ENCODE measurements around the gene LNX1. TPM values are rescaled to one million over a fixed set of nuclear protein-coding genes. Genes with fewer than 3 reads are reported as not detected.

The LNX1 gene
- total RNA-seq, 2 experiments from 2014 or later: not detected

DNA sequence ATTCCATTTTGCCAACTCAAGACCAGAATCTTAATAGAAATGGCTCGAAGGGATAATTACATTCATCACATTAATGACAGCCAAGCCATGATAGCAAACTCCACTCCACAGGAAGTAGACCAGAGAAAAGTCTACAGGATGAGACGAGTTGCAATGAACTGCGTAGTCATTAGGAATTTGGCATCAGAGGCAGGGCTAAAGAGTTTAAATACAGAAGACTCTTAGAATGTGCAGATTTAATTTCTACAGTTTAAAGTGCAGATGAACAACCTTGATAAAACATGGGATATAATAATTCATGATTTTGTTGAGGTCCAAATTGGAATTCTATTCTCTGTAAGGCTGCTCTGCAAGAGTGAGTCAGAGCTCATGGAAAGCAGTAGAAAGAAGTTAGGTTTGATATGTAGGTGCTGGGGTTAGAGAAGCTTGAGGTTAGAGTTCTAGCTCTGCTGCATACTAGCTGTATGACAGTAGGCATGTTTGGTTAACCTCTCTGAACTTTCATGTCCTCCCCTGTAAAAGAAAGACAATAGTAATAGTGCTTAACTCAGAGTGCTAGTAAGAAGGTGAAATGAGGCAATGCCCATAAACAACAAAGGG is 32.2 kb downstream of the LNX1 start:
- TF ChIP-seq EZH2phosphoT487 (IDR thresholded peaks at IDR 0.05; ENCODE audit: borderline replicate concordance, low read depth, low read length) (no peak), CTCF (conservative IDR thresholded peaks at IDR 0.05; ENCODE audit: low read length) (no peak)
- H3K79me2 ChIP-seq (ENCODE audit: insufficient read depth, low read depth, low read length): no peaks in the 10 kb centered on the region
- ChIA-PET CTCF (ENCODE audit: unreplicated experiment) (no interaction called here), POLR2A (interaction anchor here (2.0 kb wide), 1 partner anchor 17 kb away, joined by 5 read pairs; no protein-coding TSS in a partner anchor)
- no peak overlapping the region for H2AFZ ChIP-seq (ENCODE audit: low read length)
- no peaks in the 10 kb centered on the region for H3K9me2 ChIP-seq (ENCODE audit: insufficient read depth, low read length)
- no peaks in the 10 kb centered on the region for H3K4me1 ChIP-seq (ENCODE audit: insufficient read depth, low read length, poor library complexity, severe bottlenecking)
- H3K4me2 ChIP-seq (ENCODE audit: low read length): no peak overlapping the region
- no TSS peak for BruUV-seq (replicated peaks)
- H3K27ac ChIP-seq (ENCODE audit: low read depth, low read length, poor library complexity, severe bottlenecking): no peak overlapping the region
- H3K4me3 ChIP-seq (ENCODE audit: low read depth, low read length, poor library complexity, severe bottlenecking): no peak overlapping the region
- no peak for DNase-seq (ENCODE audit: low spot score)
- no peaks in the 10 kb centered on the region for H4K20me1 ChIP-seq (ENCODE audit: insufficient read depth, low read length)
- H3K9me3 ChIP-seq (ENCODE audit: low read length): no peaks in the 10 kb centered on the region
- intact Hi-C loops (cut with micrococcal nuclease; ENCODE audit: unreplicated experiment): no loop called here
- no peaks in the 10 kb centered on the region for H3K36me3 ChIP-seq (ENCODE audit: insufficient read depth, low read length)

GRCh38 chr4:53558065-53558801 is 33.1 kb downstream of the LNX1 start:
- H4K20me1 ChIP-seq (ENCODE audit: insufficient read depth, low read length): no peaks in the 10 kb centered on the region
- H3K4me3 ChIP-seq (ENCODE audit: low read depth, low read length, poor library complexity, severe bottlenecking): no peak overlapping the region
- ChIA-PET CTCF (ENCODE audit: unreplicated experiment) (no interaction called here), POLR2A (interaction anchor here (0.6 to 2.0 kb wide), 4 partner anchors 12 to 19 kb away, joined by 3 to 5 read pairs (median 4); no protein-coding TSS in a partner anchor)
- no peak overlapping the region for H2AFZ ChIP-seq (ENCODE audit: low read length)
- H3K27ac ChIP-seq (ENCODE audit: low read depth, low read length, poor library complexity, severe bottlenecking): no peak overlapping the region
- no peaks in the 10 kb centered on the region for H3K9me2 ChIP-seq (ENCODE audit: insufficient read depth, low read length)
- DNase-seq (ENCODE audit: low spot score): no peak
- no peaks in the 10 kb centered on the region for H3K36me3 ChIP-seq (ENCODE audit: insufficient read depth, low read length)
- intact Hi-C loops (cut with micrococcal nuclease; ENCODE audit: unreplicated experiment): no loop called here
- no peaks in the 10 kb centered on the region for H3K9me3 ChIP-seq (ENCODE audit: low read length)
- no peaks in the 10 kb centered on the region for H3K4me1 ChIP-seq (ENCODE audit: insufficient read depth, low read length, poor library complexity, severe bottlenecking)
- TF ChIP-seq CTCF (conservative IDR thresholded peaks at IDR 0.05; ENCODE audit: low read length): no peak
- no peak for TF ChIP-seq EZH2phosphoT487 (IDR thresholded peaks at IDR 0.05; ENCODE audit: borderline replicate concordance, low read depth, low read length)
- no peak overlapping the region for H3K4me2 ChIP-seq (ENCODE audit: low read length)
- no TSS peak for BruUV-seq (replicated peaks)
- H3K79me2 ChIP-seq (ENCODE audit: insufficient read depth, low read depth, low read length): no peaks in the 10 kb centered on the region

DNA sequence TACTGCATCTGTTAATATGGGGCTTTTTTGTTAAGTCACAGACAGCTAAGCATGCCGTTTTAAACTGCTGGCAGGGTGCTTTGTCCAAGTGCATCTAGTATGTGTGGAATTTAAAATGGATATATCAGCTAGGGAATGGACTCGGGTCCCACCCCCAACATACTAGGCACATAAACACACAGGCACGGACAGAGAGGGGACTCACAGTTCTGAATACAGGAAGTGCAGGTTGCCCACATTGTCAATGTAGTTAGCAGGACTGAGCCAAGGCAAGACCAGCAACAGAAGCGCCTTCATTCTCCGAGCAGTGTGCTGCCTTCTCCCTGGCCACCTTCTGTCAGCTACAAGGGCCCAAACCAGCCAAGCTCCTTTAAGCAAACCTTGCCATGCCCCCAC is 33.6 kb downstream of the LNX1 start:
- Histone ChIP-seq H2AFZ (ENCODE audit: low read length) (no peak overlapping the region), H3K9me2 (ENCODE audit: insufficient read depth, low read length) (no peaks in the 10 kb centered on the region), H3K9me3 (ENCODE audit: low read length) (no peaks in the 10 kb centered on the region), H3K79me2 (ENCODE audit: insufficient read depth, low read depth, low read length) (no peaks in the 10 kb centered on the region), H3K4me1 (ENCODE audit: insufficient read depth, low read length, poor library complexity, severe bottlenecking) (no peaks in the 10 kb centered on the region), H4K20me1 (ENCODE audit: insufficient read depth, low read length) (no peaks in the 10 kb centered on the region), H3K36me3 (ENCODE audit: insufficient read depth, low read length) (no peaks in the 10 kb centered on the region), H3K4me2 (ENCODE audit: low read length) (no peak overlapping the region), H3K4me3 (ENCODE audit: low read depth, low read length, poor library complexity, severe bottlenecking) (no peak overlapping the region), H3K27ac (ENCODE audit: low read depth, low read length, poor library complexity, severe bottlenecking) (no peak overlapping the region)
- TF ChIP-seq CTCF (conservative IDR thresholded peaks at IDR 0.05; ENCODE audit: low read length): no peak
- no peak for TF ChIP-seq EZH2phosphoT487 (IDR thresholded peaks at IDR 0.05; ENCODE audit: borderline replicate concordance, low read depth, low read length)
- CTCF ChIA-PET (ENCODE audit: unreplicated experiment): no interaction called here
- BruUV-seq (replicated peaks): no TSS peak
- intact Hi-C loops (cut with micrococcal nuclease; ENCODE audit: unreplicated experiment): no loop called here
- POLR2A ChIA-PET: interaction anchor here (0.6 to 2.0 kb wide), 3 partner anchors 11 to 19 kb away, joined by 3 to 5 read pairs (median 3); no protein-coding TSS in a partner anchor
- DNase-seq (ENCODE audit: low spot score): no peak

All from OCI-LY7 (cell line).